HG03175 (cell line): Measurements from ENCODE around the gene CDCA5.

Source experiments
- ATAC-seq: cut with Tn5 transposase; IDR thresholded peaks from one replicate; pipeline ENCODE4 v1.9.1; 2021; ENCODE audit warnings: mild to moderate bottlenecking, moderate library complexity; ENCODE audit not compliant: unreplicated experiment

The CDCA5 gene

GRCh38 chr11:65047581-65048422 lies 36.0 kb downstream of the CDCA5 start:
- no peak for ATAC-seq

- no peak for ATAC-seq
These were observed 38.1 kb downstream of the CDCA5 start for GRCh38 chr11:65045728-65046127.

GRCh38 chr11:65045061-65045460 lies 38.8 kb downstream of the CDCA5 start:
- ATAC-seq, result no peak

- no peak for ATAC-seq
These were observed 39.8 kb downstream of the CDCA5 start for GRCh38 chr11:65043881-65044501.

GRCh38 chr11:65042891-65043290 lies 40.9 kb downstream of the CDCA5 start:
- no peak for ATAC-seq

- peak; percentile 90 for ATAC-seq
These were observed 42.8 kb downstream of the CDCA5 start, which contains the start of gene SAC3D1 for GRCh38 chr11:65040847-65041622. SAC3D1 (plus strand) TSS chr11:65041210; CDS start chr11:65041293, 83 bp downstream.

GRCh38 chr11:65040520-65040846 lies 43.4 kb downstream of the CDCA5 start:
- ATAC-seq, result no peak

- no peak for ATAC-seq
These were observed 46.9 kb downstream of the CDCA5 start for GRCh38 chr11:65036931-65037330.

GRCh38 chr11:65035579-65035978 lies 48.3 kb downstream of the CDCA5 start:
- ATAC-seq, result no peak

GRCh38 chr11:65034423-65034822 lies 49.4 kb downstream of the CDCA5 start:
- ATAC-seq, result no peak

GRCh38 chr11:65032216-65032615 lies 51.6 kb downstream of the CDCA5 start:
- ATAC-seq, result no peak
